Measurements from ENCODE around the gene MYO15A.

The MYO15A gene

GRCh38 chr17:18227635-18228034, 119.1 kb downstream of the MYO15A start:
- no peak overlapping the region for H3K4me3 ChIP-seq (ENCODE audit: low read length)
- no peak for DNase-seq (ENCODE audit: low read depth, low spot score)

GRCh38 chr17:18228176-18228682, 119.7 kb downstream of the MYO15A start:
- no peak for DNase-seq (ENCODE audit: low read depth, low spot score)
- no peak overlapping the region for H3K4me3 ChIP-seq (ENCODE audit: low read length)

- no peak overlapping the region for H3K4me3 ChIP-seq (ENCODE audit: low read length)
- no peak for DNase-seq (ENCODE audit: low read depth, low spot score)
Measured at GRCh38 chr17:18229254-18229653, 120.7 kb downstream of the MYO15A start.
